T-helper 2 cell treated with Interferon-gamma antibody and Interleukin-4, amounts not matched to agents 100 ng/mL and 5 ng/mL, for 36 hours (primary cell): ENCODE measurements around the gene ATXN7. TPM values are rescaled to one million over a fixed set of nuclear protein-coding genes. Genes with fewer than 3 reads are reported as not detected.

Experiments used
- intact Hi-C: fragments of 100-400 bp; cut with micrococcal nuclease; formaldehyde crosslinking; loops from one replicate; pipeline ENCODE4 v1.15.1; 2023
- total RNA-seq: library from RNA; stranded (reverse); gene quantifications from 2 replicates; pipeline ENCODE4 v1.2.3, GENCODE V29; 2022

ATXN7 gene
- total RNA-seq, 1 donor from 2014 or later = 57.2 TPM

DNA sequence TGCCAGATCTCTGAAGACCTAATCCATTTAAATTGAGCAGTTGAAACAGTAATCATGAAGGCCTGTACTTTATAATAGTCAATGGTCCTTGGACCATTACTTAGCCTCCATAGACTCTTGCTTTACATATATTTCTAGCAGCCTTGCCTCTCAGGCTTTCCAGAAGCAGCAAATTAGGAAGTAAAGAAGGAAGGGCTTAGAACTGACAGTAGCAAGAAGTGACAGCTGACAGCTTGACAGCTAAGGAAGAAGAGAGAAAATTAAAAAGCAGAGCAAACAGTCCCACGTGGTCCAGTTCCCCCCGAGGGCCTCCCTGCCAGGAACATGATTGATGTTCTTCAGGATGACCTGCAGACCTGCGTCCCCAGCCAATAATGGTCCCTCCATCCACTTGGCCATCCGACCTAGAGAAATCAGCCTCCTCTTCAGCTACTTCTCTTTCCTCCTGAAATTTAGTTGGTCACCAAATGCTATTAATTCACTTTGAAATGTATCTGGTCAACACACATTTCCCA lies 174.6 kb downstream of the ATXN7 start:
- intact Hi-C loops = no loop called here

DNA sequence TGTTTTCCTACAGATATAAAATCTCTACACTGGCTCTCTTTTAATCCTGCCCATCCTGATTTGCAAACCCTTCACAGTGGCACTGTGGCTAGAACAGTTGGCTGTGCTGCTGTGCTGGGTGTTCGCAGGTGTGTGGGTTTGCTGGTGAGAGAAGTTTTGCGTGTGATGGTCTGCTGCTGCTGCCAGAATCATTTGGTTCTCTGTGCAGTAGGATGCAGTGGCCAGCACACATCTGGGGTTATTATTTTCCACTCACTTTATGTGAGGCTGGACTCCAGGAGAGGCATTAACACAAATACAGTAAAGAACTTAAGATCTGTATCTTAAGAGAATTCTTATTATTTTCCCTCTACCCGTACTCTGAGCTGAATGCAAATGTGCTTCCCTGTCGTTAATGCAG lies 175.7 kb downstream of the ATXN7 start:
- intact Hi-C loops = no loop called here

- intact Hi-C loops = no loop called here
Observed at GRCh38 chr3:64039981-64040733, 176.5 kb downstream of the ATXN7 start.

GRCh38 chr3:64042952-64043351 lies 179.3 kb downstream of the ATXN7 start:
- intact Hi-C loops = no loop called here

- intact Hi-C loops = no loop called here
Observed at GRCh38 chr3:64046592-64046991, 182.9 kb downstream of the ATXN7 start.

GRCh38 chr3:64046996-64047594 lies 183.4 kb downstream of the ATXN7 start:
- intact Hi-C loops = no loop called here

DNA sequence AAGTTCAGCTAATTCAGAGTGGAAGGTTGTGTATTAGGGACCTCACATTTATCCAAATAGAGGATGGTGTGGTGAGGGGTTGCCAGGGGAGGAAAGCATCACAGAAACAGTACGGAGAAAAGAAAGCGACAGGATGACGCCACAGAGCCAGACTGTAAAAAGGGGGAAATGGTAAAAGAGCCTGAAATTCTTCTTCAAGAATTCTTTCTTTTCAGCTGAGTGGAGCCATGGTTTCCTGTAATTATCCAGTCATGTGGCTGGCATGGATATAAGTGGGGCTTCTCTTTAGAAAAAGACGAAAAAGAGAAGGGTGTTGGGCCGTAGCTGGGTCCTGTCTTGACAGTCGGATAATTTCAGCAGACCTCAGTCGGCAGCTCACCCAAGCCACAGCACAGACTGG lies 184.1 kb downstream of the ATXN7 start:
- intact Hi-C loops = no loop called here

DNA sequence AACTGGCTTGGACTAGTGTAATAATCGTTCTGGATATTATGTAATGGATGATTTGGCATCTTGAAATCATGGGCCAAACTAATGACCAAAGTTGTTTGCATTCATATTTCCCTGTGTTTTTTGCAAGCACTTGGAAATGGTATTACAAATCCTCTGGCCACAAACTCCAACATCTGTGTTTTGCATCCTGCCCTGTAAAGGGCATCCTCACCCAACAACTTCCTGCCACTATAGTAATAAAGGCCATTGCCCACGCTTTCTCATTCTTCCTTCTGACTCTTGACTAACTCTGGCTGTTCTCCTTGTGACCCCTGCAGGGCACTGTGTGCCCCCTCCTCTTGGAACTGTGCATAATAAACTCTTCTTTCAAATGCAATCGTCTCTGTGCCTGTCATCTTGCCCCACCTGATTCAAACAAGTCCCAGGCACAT lies 185.0 kb downstream of the ATXN7 start:
- intact Hi-C loops = no loop called here

DNA sequence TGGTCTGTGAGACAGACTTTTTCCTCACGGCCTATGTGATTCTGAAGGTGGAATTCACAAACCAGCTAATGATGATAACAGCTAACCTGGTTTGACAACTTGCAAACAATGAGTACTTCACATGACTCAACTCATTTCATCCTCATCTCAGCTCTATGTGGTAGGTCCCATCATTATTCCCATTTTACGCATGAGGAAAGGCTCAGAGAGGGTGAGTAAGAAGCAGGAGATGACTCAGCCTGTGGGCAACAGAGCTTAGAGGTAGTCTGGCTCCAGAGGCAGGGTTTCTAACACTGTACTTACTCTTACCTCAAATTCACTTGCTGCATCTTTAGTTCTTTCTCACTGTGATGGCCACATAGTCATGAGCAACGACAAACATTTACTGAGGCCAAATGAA lies 185.5 kb downstream of the ATXN7 start:
- intact Hi-C loops = no loop called here

- intact Hi-C loops = no loop called here
Observed at GRCh38 chr3:64049832-64050231, 186.2 kb downstream of the ATXN7 start.

Other genes starting within 250 kb of the ATXN7 start
- not detected in 2 replicates for gene SNTN, start 211.2 kb upstream of the ATXN7 start, total RNA-seq
- not detected in 2 replicates for gene C3orf49, start 44.6 kb upstream of the ATXN7 start, total RNA-seq
- 94.8 and 98.5 TPM in 2 replicates for gene THOC7, start 62 bp upstream of the ATXN7 start, total RNA-seq
- not detected in 2 replicates for gene SCAANT1, start 48.5 kb downstream of the ATXN7 start, total RNA-seq
- 88.5 and 89.2 TPM in 2 replicates for gene PSMD6, start 159.6 kb downstream of the ATXN7 start, total RNA-seq